Left forelimb (tissue), 1 donor: ENCODE results near the gene MAEA.
"Not testable (repeated sequence)": the region's sequence is repeated elsewhere in the genome, so short reads cannot be mapped to it uniquely, and the experiment has no call there.

Source experiments
- DNase-seq: peaks from one replicate; pipeline ENCODE4 v3.0.0-alpha.2; 2018; ENCODE audit warnings: low spot score

Gene MAEA

DNA sequence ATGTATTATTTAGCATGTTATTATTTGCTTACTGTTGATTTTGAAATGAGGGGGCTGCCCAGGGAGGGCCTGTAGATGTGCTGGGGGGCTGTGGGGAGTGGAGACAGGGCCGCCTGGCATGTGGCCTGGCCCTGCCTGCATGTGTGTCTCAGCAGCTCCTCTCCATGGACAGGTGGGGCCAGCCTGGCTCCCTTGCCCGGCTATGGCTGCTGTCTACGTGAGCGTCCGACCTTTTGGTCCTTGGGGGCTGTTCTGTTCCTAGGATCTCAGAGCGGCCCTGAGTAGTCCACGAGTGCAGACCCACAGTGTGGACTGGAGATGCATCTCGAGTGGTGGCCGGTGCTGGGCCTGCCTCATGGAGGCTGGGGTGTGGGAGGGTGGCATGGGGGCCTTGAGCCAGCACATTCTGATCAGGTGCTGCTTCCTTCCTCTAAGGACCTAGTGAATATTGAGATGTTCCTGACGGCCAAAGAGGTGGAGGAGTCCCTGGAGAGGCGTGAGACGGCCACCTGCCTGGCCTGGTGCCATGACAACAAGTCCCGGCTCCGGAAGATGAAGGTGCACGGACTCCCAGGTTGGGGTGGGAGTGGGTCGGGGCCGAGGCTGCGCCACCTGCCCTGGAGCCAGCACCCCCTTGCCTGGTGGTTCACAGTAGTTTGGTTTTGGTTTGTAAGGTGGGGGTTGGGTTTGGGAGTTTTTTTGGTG is 32.4 kb downstream of the MAEA start:
- no peak for DNase-seq

- no peak for DNase-seq
These were observed 33.6 kb downstream of the MAEA start for GRCh38 chr4:1323280-1323634.

DNA sequence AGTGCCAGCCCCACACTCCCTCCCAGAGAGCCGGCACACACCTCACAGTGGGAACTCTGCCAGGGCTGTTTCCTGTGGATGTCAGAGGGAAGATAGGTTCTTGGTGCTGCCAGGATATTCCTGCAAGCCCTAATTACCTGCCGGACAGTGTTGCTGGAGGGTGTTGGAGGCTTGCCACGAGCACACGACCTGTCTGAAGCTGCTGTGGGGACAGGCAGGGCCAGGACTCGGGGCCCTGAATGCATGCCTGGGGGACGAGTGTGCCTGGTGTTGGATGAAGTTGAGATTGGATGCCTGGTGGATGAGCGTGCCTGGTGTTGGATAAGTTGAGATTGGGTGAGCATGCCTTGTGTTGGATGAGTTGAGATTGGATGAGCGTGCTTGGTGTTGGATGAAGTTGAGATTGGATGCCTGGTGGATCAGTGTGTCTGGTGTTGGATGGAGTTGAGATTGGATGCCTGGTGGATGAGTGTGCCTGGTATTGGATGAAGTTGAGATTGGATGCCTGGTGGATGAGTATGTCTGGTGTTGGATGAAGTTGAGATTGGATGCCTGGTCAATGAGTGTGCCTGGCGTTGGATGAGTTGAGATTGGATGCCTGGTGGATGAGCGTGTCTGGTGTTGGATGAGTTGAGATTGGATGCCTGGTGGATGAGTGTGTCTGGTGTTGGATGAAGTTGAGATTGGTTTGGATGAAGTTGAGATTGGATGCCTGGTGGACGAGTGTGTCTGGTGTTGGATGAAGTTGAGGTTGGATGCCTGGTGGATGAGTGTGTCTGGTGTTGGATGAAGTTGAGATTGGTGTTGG is 34.1 kb downstream of the MAEA start:
- no peak for DNase-seq

- DNase-seq: not testable (repeated sequence)
These were observed 34.9 kb downstream of the MAEA start for GRCh38 chr4:1324443-1325175.

DNA sequence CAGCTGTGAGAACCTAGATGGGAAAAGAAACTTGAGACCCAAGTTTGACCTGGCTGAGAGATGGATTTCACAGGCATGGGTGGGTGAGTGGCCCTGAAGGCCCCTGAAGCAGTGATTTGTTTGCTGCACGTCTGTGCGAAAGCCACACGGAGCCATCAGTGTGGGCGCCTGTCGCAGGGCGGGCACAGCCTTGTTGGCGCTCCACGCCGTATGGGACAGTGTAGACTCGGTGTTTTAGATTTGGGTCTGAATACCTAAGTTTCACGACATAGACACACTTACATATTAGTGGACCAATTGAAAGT is 35.4 kb downstream of the MAEA start:
- DNase-seq: no peak

DNA sequence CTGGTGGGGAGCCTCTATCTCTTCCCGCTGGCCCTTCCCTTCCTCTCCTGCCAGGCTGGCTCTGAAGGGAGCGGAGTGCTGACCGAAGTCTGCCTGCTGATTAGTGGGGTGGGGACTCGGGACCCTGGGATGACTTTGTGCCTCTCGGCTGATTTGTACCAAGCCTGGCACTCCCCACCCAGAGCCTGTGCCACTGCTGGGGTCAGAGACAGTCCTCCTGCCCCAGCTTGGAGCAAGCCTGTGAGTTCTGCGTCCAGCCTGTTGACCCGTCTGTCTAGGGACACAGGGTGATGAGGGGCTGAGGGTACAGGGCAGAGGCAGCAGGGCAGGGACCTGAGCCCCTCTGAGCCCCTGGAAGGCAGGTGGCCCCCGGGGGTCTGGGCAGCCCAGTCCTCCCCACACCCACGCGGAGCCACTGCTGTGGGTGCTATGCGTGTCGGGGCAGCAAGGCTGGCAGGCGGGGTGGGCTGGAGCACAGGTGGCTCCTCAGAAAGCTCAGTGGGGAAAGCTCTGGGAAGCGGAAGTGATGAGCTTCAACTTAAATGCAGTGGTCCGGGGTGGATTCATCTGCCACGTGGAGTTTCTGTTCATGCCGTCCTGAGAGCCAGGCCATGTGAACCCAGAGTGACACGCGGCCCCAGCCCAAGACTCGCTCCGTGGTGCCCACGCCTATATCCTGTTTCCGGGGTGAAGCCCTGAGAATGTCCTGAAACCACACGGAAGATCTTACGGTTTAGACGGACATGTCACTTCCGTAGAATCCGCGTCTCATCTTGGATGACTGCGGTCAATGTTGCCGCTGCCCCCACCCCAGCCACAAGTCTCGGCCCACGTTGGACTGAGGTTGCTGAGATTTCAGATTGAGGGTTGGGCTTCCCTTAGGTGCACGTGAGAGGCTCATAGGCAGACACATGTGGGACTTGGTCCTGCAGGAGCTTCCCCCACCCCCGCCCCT is 36.3 kb downstream of the MAEA start:
- no peak for DNase-seq

DNA sequence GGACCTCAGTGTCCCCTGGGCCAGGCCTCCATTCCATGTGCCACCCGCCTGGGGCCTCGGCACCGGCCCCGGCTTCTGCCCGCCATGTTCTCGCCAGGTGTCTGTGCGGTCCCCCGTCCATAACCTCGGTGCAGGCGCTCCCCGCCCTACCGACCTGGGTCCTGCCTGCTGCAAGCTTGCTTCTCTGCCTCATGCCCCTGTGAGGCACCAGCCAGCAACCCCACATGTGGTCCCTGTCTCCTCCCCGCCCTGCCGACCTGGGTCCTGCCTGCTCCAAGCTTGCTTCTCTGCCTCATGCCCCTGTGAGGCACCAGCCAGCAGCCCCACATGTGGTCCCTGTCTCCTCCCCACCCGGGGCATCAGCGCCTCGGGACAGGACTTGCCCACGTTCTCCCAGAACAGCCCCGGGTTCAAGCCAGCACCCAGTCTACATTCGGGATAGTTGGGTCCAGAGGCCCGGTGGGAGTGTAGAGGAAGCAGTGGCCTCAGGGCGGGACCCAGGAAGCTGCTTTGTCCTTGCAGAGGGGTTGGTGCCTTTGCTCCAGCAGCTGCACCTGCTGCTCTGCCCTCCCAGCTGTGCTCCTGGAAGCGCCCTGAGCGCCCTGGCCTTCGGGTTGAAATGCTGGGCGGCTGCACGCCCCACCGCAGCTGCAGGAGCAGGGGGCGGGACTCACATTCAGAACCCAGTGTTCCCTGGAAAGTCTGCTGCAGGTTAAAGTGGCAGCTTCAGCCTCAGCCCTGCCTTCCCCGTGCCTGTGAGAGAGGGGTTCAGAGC is 37.2 kb downstream of the MAEA start:
- no peak for DNase-seq

GRCh38 chr4:1327526-1328266 is 38.0 kb downstream of the MAEA start:
- DNase-seq: no peak

DNA sequence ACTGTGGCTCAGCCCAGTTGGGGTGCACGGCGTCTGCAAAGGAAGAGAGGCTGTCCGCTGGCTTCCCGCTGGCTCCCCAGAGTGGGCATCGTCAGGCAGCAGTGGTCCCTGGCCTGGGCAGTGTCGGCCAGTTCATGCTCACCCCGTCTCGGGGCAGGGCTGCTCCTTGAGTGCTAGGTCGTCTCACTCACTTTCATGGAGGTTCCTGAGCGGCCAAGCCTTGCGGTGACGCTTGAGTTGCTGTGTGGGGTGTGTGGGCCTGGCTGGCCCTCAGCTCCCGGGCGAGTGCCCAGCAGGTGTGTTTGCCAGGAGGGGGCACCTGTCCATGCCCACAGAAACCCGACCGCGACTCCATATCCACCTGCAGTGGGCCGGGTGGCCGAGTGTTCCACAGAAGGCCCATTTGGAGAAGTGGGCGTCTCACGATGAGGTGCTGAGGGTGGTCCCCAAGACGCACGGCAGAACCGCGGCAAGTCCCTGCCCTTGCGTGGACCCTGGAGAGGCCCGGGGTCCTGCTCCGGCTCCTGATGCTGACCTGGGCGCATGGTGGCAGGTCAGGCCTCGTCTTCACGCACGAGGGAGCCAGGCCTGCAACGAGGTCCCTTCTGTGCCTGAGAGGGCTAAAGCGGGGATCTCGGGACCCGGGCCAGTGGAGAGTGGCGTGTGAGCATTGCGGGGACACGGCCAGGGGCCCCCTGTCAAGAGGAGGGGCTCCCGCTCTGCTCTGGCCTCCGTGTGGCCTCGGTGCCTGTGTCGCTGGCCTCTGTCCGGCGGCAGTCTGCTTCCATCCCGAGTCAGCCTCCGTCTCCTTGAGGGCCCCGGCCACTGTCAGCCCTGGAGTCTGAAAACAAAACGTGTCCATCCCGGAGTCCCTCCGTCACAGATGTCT is 38.8 kb downstream of the MAEA start:
- DNase-seq: no peak

- no peak for DNase-seq
These were observed 40.0 kb downstream of the MAEA start for GRCh38 chr4:1329408-1330371.

DNA sequence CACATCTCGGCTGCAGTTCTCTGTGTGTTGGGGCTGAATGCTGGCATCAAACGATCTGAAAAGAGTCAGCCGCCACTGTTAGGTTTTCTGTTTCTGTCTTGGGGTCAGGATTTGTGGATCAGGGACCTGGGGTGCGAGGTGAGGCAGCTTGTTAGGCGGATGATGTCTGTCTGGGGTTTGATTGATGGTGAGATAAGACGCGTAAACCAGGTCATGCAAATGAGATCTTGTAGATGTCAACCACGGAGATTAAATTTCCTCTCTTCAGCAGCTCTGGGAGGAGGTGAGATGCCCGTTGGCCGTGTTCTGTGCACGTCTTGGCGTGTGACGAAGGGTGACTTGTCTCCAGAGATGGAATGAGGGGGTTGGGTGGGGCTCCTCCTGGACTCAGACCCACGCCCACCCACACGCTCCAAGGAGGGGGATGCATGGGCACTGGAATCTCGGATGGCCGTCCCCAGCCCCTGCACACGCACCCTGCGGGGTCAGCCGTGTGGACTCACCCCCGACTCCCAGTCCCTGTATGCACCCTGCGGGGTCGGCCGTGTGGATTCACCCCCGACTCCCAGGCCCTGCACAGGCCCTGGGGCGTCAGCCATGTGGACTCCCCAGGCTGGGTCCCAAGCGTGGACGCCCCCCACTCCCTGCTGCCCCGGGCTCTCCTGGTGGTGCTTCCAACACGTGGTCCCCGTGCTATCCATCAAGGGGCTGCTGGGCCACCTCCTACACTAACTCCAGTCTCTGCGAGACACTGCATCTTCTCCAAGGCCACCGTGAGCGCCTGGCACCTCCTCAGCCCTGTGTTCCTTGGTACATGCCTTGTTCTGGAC is 41.3 kb downstream of the MAEA start:
- no peak for DNase-seq

- no peak for DNase-seq
These were observed 42.1 kb downstream of the MAEA start for GRCh38 chr4:1331591-1332353.

- DNase-seq: no peak
These were observed 43.0 kb downstream of the MAEA start for GRCh38 chr4:1332686-1333085.

DNA sequence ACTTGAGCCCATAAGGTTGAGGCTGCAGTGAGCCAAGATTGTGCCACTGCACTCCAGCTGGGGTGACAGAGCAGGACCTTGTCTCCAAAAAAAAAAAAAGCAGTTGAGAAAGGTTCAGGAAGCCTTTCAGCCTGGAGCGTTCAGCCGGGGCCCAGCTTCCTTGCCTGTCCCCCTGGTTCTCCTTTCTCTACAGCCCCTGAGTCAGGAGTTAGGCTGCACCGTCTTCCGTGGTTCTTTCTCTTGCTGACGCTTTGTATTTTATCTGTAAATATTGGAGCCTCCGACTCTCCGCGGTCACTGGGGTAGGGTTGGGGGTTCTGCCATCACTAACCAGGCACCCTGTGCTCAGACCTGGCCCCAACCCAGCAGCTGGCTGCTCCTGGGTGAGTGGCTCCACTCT is 43.6 kb downstream of the MAEA start:
- no peak for DNase-seq

- DNase-seq: not testable (repeated sequence)
These were observed 44.3 kb downstream of the MAEA start for GRCh38 chr4:1333851-1334578.

DNA sequence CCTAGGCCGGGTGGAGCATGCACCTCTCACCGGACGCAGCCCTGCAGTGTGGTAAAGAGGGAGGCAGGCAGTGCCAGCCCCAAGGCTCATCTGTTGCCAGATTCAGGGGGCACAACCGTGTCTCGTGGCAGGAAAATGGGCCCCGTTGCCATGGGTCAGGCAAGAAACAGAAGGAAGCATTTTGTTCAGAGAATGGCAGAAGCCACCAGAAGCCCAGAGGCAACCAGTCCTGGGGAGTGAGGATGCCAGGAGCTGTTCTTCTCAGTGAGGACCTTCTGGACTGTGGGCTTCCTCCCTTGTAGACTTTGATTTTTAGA is 44.8 kb downstream of the MAEA start:
- no peak for DNase-seq
